K562 (cell line): ENCODE results near the gene MAP1LC3B. TPM values are rescaled to one million over a fixed set of nuclear protein-coding genes. Genes with fewer than 3 reads are reported as not detected.

Source experiments
- BRD4 ChIP-seq: fragments of 200-600 bp; sonication (generic); IDR thresholded peaks from 2 replicates; pipeline ENCODE4 v1.6.1; 2017; ENCODE audit warnings: inconsistent platforms
- E2F6 ChIP-seq, 2 experiments: IDR thresholded peaks; 2 replicates each; pipeline ENCODE4 v1.6.1; 2011; ENCODE audit warnings: borderline replicate concordance in 1 of 2, control low read depth in 1 of 2, low read depth in 1 of 2, low read length in 1 of 2, mild to moderate bottlenecking in 1 of 2, mixed read lengths in 1 of 2, moderate library complexity in 1 of 2; ENCODE audit not compliant: insufficient read depth in 1 of 2, insufficient read length in 1 of 2, poor library complexity in 1 of 2, severe bottlenecking in 1 of 2; ENCODE audit errors: extremely low read depth in 1 of 2
- ELF1 ChIP-seq: fragments of 200-800 bp; sonication (Bioruptor generic); IDR thresholded peaks from 2 replicates; pipeline ENCODE4 v1.6.1; 2016; ENCODE audit warnings: missing genetic modification characterization, missing compliant biosample characterization
- ETV1 ChIP-seq: fragments of 450-650 bp; conservative IDR thresholded peaks from 2 replicates; pipeline ENCODE4 v1.6.1; 2016; ENCODE audit warnings: missing genetic modification characterization, control low read depth, low read depth, missing compliant biosample characterization
- FOXA3 ChIP-seq, 2 experiments: fragments of 450-650 bp in 1 of 2; sonication (generic) in 1 of 2; formaldehyde crosslinking; IDR thresholded peaks in 1 of 2; conservative IDR thresholded peaks in 1 of 2; 2 replicates each; pipeline versions ENCODE4 v1.4.0 to v1.8.0; 2020 to 2022; ENCODE audit warnings: mild to moderate bottlenecking in 2 of 2, missing genetic modification reagents in 1 of 2
- GATAD2B ChIP-seq: fragments of 450-650 bp; IDR thresholded peaks from 2 replicates; pipeline ENCODE4 v1.6.1; 2017; ENCODE audit warnings: mild to moderate bottlenecking, borderline replicate concordance
- HNRNPK ChIP-seq: fragments of 200-400 bp; formaldehyde crosslinking; IDR thresholded peaks from one replicate; pipeline ENCODE4 v1.6.1; 2018; ENCODE audit warnings: mild to moderate bottlenecking, low read depth, low read length; ENCODE audit not compliant: poor library complexity, severe bottlenecking
- MCM2 ChIP-seq: fragments of 450-650 bp; IDR thresholded peaks from 2 replicates; pipeline ENCODE4 v1.6.1; 2017; ENCODE audit warnings: low read depth, mild to moderate bottlenecking
- NELFE ChIP-seq: IDR thresholded peaks from 2 replicates; pipeline ENCODE4 v1.6.1; 2011; ENCODE audit warnings: mild to moderate bottlenecking; ENCODE audit not compliant: insufficient read depth, insufficient read length
- PHF20 ChIP-seq: fragments of 450-650 bp; IDR thresholded peaks from 2 replicates; pipeline ENCODE4 v1.6.1; 2018; ENCODE audit not compliant: partially characterized antibody
- PHTF2 ChIP-seq: fragments of 250-450 bp; sonication (Bioruptor Pico); IDR thresholded peaks from 2 replicates; pipeline ENCODE4 v1.5.0; 2021; ENCODE audit warnings: mild to moderate bottlenecking
- SMARCA4 ChIP-seq: fragments of 450-650 bp; IDR thresholded peaks from 2 replicates; pipeline ENCODE4 v1.6.1; 2016
- TGIF2 ChIP-seq: sonication (generic); formaldehyde crosslinking; IDR thresholded peaks from 2 replicates; pipeline ENCODE4 v1.8.1; 2022; ENCODE audit warnings: mild to moderate bottlenecking, missing genetic modification reagents, moderate library complexity
- XRCC5 ChIP-seq: fragments of 200-400 bp; formaldehyde crosslinking; IDR thresholded peaks from 2 replicates; pipeline ENCODE4 v1.6.1; 2017; ENCODE audit warnings: low read depth, mild to moderate bottlenecking, low read length
- ZBTB1 ChIP-seq: sonication (generic); formaldehyde crosslinking; IDR thresholded peaks from 2 replicates; pipeline ENCODE4 v1.8.1; 2023; ENCODE audit warnings: missing genetic modification reagents, low read depth, mild to moderate bottlenecking, borderline replicate concordance
- ZBTB7A ChIP-seq: IDR thresholded peaks from 2 replicates; pipeline ENCODE4 v1.6.1; 2011; ENCODE audit warnings: low read depth, mild to moderate bottlenecking, low read length, moderate library complexity, borderline replicate concordance; ENCODE audit not compliant: control insufficient read depth
- ZNF175 ChIP-seq: fragments of 200-800 bp; sonication (Bioruptor generic); IDR thresholded peaks from 2 replicates; pipeline ENCODE4 v1.6.1; 2016; ENCODE audit warnings: low read depth, mild to moderate bottlenecking, missing genetic modification characterization, missing compliant biosample characterization
- ZNF764 ChIP-seq: fragments of 250-450 bp; sonication (Bioruptor Pico); IDR thresholded peaks from 2 replicates; pipeline ENCODE4 v1.4.0; 2020; ENCODE audit warnings: low read depth, mild to moderate bottlenecking, moderate library complexity
- polyA plus RNA-seq, 8 experiments: library from polyadenylated mRNA; depleted of rRNA in 4 of 8; stranded (reverse) in 5 of 8; unstranded in 3 of 8; fragments of >200 nt; fragmentation: Nextera tagmentation in 2 of 8; fragmentation: Illumina TruSeq in 1 of 8; extraction: Ambion mirVana in 2 of 8; extraction: Trizol in 1 of 8; gene quantifications; 2 replicates each; pipeline versions ENCODE4 v1.2.1 to v1.2.3, GENCODE V29; 2011 to 2014; ENCODE audit warnings: inconsistent platforms in 1 of 8, missing spikeins in 1 of 8
- total RNA-seq, 7 experiments: library from RNA; depleted of rRNA in 6 of 7; stranded (reverse); fragments of >200 nt in 6 of 7; fragmentation: Illumina TruSeq in 2 of 7; extraction: Trizol in 2 of 7; gene quantifications; 2 replicates each; pipeline versions ENCODE4 v1.2.1 to v1.2.3, GENCODE V29; 2011 to 2021; ENCODE audit warnings: low replicate concordance in 1 of 7
- TF ChIP-seq, protein P1 (sequence below): fragments of 250-450 bp; sonication (Bioruptor Pico); IDR thresholded peaks from 2 replicates; pipeline ENCODE4 v1.8.0; 2021; ENCODE audit warnings: borderline replicate concordance, mild to moderate bottlenecking, moderate library complexity; ENCODE audit not compliant: poor library complexity, severe bottlenecking
- TF ChIP-seq, protein P2 (sequence below): fragments of 450-650 bp; formaldehyde crosslinking; IDR thresholded peaks from 2 replicates; pipeline ENCODE4 v1.4.0; 2020; ENCODE audit warnings: mild to moderate bottlenecking
- TF ChIP-seq, protein P3 (sequence below): fragments of 150-350 bp; IDR thresholded peaks from 2 replicates; pipeline ENCODE4 v1.6.1; 2014; ENCODE audit warnings: low read depth, mild to moderate bottlenecking, low read length, borderline replicate concordance

MAP1LC3B gene
- total and polyA plus RNA-seq, 9 of the 15 experiments (the other 6 are each of a cell fraction or from before 2014, with no cell fraction given): 16.0 to 81.5 (median 36.7) TPM

DNA sequence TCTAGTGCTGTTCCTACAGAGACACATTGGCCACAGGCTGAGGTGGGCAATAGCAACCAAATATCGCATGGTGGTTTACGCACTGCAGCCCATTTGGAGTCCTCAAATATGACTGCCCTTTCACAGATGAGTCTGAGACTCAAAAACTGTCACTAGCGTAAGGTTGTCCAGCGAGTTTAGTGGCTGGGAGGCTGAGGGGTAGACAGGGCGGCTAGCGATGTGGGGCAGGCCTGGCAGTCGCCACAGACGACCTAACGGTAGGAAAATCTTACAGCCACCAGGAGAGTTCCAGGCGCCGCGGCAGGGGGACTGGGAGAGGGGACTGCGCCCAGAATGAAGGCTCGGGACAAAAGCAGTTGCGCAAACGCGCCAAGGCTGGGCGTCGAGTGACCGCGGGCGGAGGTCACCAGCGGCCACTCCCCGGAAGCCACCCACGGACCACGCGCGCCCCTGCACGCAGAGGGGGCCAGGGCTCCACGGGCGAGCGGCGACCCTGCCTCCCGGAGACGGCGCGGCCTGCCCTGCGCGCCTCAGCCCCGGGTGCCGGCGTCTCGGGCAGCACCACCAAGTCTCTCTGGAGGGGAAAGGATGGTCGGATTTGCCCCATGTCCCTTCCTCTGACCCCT lies 699 bp upstream of the MAP1LC3B start (continued):
- TF ChIP-seq E2F6 (IDR thresholded peaks at IDR 0.05; ENCODE audit: borderline replicate concordance in 1 of 2, extremely low read depth in 1 of 2, insufficient read depth in 1 of 2, insufficient read length in 1 of 2, low read depth in 1 of 2, low read length in 1 of 2, poor library complexity in 1 of 2, severe bottlenecking in 1 of 2) (peak; percentile 49 to 80), HNRNPK (no peak), BRD4 (0 out of 2 replicates have a peak, but pooled peaks have one; percentile 56), ZNF764 (CRISPR knock-in tag) (no peak), GATAD2B (peak; percentile 36), ZBTB7A (peak; percentile 93), ZBTB1 (CRISPR knock-in tag) (peak; percentile 88; the same call in 1 of the 2 replicates), ZNF175 (CRISPR knock-in tag) (peak; percentile 49; the same call in 1 of the 2 replicates), ELF1 (tag) (no peak), MCM2 (no peak), PHF20 (no peak), PHTF2 (0 out of 2 replicates have a peak, but pooled peaks have one; percentile 13), XRCC5 (no peak), TGIF2 (CRISPR knock-in tag) (peak; percentile 86), FOXA3 (CRISPR knock-in tag; conservative IDR thresholded peaks at IDR 0.05 in 1 of 2, IDR thresholded peaks at IDR 0.05 in 1 of 2) (no peak; a peak in 1 of 4 replicates), NELFE (no peak), SMARCA4 (0 out of 2 replicates have a peak, but pooled peaks have one; percentile 42), ETV1 (peak; percentile 36; the same call in 1 of the 2 replicates)
- TF ChIP-seq, protein P1, sequence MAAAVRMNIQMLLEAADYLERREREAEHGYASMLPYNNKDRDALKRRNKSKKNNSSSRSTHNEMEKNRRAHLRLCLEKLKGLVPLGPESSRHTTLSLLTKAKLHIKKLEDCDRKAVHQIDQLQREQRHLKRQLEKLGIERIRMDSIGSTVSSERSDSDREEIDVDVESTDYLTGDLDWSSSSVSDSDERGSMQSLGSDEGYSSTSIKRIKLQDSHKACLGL (CRISPR knock-in tag): no peak
- TF ChIP-seq, protein P2, sequence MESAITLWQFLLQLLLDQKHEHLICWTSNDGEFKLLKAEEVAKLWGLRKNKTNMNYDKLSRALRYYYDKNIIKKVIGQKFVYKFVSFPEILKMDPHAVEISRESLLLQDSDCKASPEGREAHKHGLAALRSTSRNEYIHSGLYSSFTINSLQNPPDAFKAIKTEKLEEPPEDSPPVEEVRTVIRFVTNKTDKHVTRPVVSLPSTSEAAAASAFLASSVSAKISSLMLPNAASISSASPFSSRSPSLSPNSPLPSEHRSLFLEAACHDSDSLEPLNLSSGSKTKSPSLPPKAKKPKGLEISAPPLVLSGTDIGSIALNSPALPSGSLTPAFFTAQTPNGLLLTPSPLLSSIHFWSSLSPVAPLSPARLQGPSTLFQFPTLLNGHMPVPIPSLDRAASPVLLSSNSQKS: no peak
- TF ChIP-seq, protein P3, sequence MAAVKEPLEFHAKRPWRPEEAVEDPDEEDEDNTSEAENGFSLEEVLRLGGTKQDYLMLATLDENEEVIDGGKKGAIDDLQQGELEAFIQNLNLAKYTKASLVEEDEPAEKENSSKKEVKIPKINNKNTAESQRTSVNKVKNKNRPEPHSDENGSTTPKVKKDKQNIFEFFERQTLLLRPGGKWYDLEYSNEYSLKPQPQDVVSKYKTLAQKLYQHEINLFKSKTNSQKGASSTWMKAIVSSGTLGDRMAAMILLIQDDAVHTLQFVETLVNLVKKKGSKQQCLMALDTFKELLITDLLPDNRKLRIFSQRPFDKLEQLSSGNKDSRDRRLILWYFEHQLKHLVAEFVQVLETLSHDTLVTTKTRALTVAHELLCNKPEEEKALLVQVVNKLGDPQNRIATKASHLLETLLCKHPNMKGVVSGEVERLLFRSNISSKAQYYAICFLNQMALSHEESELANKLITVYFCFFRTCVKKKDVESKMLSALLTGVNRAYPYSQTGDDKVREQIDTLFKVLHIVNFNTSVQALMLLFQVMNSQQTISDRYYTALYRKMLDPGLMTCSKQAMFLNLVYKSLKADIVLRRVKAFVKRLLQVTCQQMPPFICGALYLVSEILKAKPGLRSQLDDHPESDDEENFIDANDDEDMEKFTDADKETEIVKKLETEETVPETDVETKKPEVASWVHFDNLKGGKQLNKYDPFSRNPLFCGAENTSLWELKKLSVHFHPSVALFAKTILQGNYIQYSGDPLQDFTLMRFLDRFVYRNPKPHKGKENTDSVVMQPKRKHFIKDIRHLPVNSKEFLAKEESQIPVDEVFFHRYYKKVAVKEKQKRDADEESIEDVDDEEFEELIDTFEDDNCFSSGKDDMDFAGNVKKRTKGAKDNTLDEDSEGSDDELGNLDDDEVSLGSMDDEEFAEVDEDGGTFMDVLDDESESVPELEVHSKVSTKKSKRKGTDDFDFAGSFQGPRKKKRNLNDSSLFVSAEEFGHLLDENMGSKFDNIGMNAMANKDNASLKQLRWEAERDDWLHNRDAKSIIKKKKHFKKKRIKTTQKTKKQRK: no peak
